ENCODE measurements around the gene FAM171A1.
A peak's percentile ranks its signal among the peaks of the same experiment; 100 is the strongest.
"Not testable (repeated sequence)": the region's sequence is repeated elsewhere in the genome, so short reads cannot be mapped to it uniquely, and the experiment has no call there.

Gene FAM171A1

GRCh38 chr10:15238555-15239335 lies 132.3 kb downstream of the FAM171A1 start:
- DNase-seq: no peak

GRCh38 chr10:15237351-15237750 lies 133.7 kb downstream of the FAM171A1 start:
- no peak for DNase-seq

- no peak for DNase-seq
These were observed 134.7 kb downstream of the FAM171A1 start for GRCh38 chr10:15236340-15236739.

GRCh38 chr10:15232279-15232678 lies 138.8 kb downstream of the FAM171A1 start:
- DNase-seq: no peak

GRCh38 chr10:15231426-15231825 lies 139.7 kb downstream of the FAM171A1 start:
- DNase-seq: no peak

GRCh38 chr10:15230257-15230656 lies 140.8 kb downstream of the FAM171A1 start:
- DNase-seq: no peak

GRCh38 chr10:15229268-15229667 lies 141.8 kb downstream of the FAM171A1 start:
- no peak for DNase-seq

- no peak for DNase-seq
These were observed 142.7 kb downstream of the FAM171A1 start for GRCh38 chr10:15228426-15228825.

GRCh38 chr10:15227611-15228372 lies 143.3 kb downstream of the FAM171A1 start:
- DNase-seq: no peak

- no peak for DNase-seq
These were observed 145.6 kb downstream of the FAM171A1 start for GRCh38 chr10:15225511-15225910.

GRCh38 chr10:15224948-15225347 lies 146.1 kb downstream of the FAM171A1 start:
- DNase-seq: no peak

- DNase-seq: no peak
These were observed 147.9 kb downstream of the FAM171A1 start for GRCh38 chr10:15223174-15223573.

GRCh38 chr10:15222511-15222910 lies 148.6 kb downstream of the FAM171A1 start:
- DNase-seq: no peak

GRCh38 chr10:15220445-15220844 lies 150.6 kb downstream of the FAM171A1 start:
- DNase-seq: no peak

GRCh38 chr10:15216700-15217099 lies 154.4 kb downstream of the FAM171A1 start:
- DNase-seq: no peak

- DNase-seq: no peak
These were observed 156.9 kb downstream of the FAM171A1 start for GRCh38 chr10:15214237-15214636.

- no peak for DNase-seq
These were observed 157.6 kb downstream of the FAM171A1 start for GRCh38 chr10:15213461-15213861.

GRCh38 chr10:15211464-15211979 lies 159.6 kb downstream of the FAM171A1 start:
- no peak for DNase-seq

GRCh38 chr10:15210521-15210920 lies 160.6 kb downstream of the FAM171A1 start:
- no peak for DNase-seq

GRCh38 chr10:15209827-15210509 lies 161.1 kb downstream of the FAM171A1 start:
- peak; percentile 25 to 46 for DNase-seq

GRCh38 chr10:15208221-15208620 lies 162.9 kb downstream of the FAM171A1 start:
- no peak for DNase-seq

- DNase-seq: not testable (repeated sequence)
These were observed 163.7 kb downstream of the FAM171A1 start for GRCh38 chr10:15207410-15207809.

GRCh38 chr10:15202639-15203038 lies 168.4 kb downstream of the FAM171A1 start:
- no peak for DNase-seq

GRCh38 chr10:15202301-15202621 lies 168.8 kb downstream of the FAM171A1 start:
- DNase-seq: not testable (repeated sequence)

Measured in AML-193 (cell line).